Measurements from ENCODE around the gene ECT2L. TPM values are rescaled to one million over a fixed set of nuclear protein-coding genes. Genes with fewer than 3 reads are reported as not detected.

ECT2L gene
- total and polyA plus RNA-seq, 4 donors, result under 0.01 to 0.32 TPM; not detected in 2

DNA sequence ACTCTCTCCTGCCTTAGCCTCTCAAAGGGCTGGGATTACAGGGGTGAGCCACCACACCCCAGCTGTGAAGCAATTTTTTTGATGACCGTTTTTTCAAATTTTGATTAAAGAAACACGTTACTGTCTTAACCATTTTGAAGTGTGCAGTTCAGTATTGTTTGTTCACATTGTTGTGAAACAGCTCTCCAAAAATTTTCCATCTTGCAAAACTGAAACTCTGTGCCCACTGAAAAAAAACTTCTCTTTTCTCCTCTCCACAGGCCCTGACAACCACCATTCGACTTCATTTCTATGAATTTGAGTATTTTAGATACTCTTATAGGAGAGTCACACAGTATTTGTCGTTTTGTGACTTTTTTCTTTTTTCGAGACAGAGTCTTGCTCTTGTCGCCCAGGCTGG is 53.9 kb downstream of the ECT2L start:
- no peaks in the 10 kb centered on the region for H3K9me3 ChIP-seq (ENCODE audit: control insufficient read depth in 4 of 4, low read length in 3 of 4)
- 84% methylated on average over 6 of the region's 6 CpGs for WGBS
- no peaks in the 10 kb centered on the region for H3K4me1 ChIP-seq (ENCODE audit: control insufficient read depth in 4 of 4, insufficient read depth in 4 of 4, low read length in 3 of 4)
- TF ChIP-seq, protein P1, sequence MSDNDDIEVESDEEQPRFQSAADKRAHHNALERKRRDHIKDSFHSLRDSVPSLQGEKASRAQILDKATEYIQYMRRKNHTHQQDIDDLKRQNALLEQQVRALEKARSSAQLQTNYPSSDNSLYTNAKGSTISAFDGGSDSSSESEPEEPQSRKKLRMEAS (IDR thresholded peaks at IDR 0.05), result no peak
- TF ChIP-seq SP1 (IDR thresholded peaks at IDR 0.05) (no peak), EGR1 (IDR thresholded peaks at IDR 0.05; ENCODE audit: low read depth in 2 of 2) (no peak), YY1 (IDR thresholded peaks at IDR 0.05) (no peak), FOXA1 (IDR thresholded peaks at IDR 0.05) (no peak), JUND (IDR thresholded peaks at IDR 0.05) (no peak), RXRA (IDR thresholded peaks at IDR 0.05) (no peak), HNF4A (conservative IDR thresholded peaks at IDR 0.05) (no peak), TAF1 (conservative IDR thresholded peaks at IDR 0.05) (no peak), RAD21 (IDR thresholded peaks at IDR 0.05) (no peak), HNF4G (IDR thresholded peaks at IDR 0.05) (no peak), GABPA (IDR thresholded peaks at IDR 0.05 in 1 of 2, conservative IDR thresholded peaks at IDR 0.05 in 1 of 2) (no peak), FOXA2 (IDR thresholded peaks at IDR 0.05) (no peak)
- TF ChIP-seq, protein P2, sequence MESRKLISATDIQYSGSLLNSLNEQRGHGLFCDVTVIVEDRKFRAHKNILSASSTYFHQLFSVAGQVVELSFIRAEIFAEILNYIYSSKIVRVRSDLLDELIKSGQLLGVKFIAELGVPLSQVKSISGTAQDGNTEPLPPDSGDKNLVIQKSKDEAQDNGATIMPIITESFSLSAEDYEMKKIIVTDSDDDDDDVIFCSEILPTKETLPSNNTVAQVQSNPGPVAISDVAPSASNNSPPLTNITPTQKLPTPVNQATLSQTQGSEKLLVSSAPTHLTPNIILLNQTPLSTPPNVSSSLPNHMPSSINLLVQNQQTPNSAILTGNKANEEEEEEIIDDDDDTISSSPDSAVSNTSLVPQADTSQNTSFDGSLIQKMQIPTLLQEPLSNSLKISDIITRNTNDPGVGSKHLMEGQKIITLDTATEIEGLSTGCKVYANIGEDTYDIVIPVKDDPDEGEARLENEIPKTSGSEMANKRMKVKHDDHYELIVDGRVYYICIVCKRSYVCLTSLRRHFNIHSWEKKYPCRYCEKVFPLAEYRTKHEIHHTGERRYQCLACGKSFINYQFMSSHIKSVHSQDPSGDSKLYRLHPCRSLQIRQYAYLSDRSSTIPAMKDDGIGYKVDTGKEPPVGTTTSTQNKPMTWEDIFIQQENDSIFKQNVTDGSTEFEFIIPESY (IDR thresholded peaks at IDR 0.05), result no peak
- TF ChIP-seq, protein P3, sequence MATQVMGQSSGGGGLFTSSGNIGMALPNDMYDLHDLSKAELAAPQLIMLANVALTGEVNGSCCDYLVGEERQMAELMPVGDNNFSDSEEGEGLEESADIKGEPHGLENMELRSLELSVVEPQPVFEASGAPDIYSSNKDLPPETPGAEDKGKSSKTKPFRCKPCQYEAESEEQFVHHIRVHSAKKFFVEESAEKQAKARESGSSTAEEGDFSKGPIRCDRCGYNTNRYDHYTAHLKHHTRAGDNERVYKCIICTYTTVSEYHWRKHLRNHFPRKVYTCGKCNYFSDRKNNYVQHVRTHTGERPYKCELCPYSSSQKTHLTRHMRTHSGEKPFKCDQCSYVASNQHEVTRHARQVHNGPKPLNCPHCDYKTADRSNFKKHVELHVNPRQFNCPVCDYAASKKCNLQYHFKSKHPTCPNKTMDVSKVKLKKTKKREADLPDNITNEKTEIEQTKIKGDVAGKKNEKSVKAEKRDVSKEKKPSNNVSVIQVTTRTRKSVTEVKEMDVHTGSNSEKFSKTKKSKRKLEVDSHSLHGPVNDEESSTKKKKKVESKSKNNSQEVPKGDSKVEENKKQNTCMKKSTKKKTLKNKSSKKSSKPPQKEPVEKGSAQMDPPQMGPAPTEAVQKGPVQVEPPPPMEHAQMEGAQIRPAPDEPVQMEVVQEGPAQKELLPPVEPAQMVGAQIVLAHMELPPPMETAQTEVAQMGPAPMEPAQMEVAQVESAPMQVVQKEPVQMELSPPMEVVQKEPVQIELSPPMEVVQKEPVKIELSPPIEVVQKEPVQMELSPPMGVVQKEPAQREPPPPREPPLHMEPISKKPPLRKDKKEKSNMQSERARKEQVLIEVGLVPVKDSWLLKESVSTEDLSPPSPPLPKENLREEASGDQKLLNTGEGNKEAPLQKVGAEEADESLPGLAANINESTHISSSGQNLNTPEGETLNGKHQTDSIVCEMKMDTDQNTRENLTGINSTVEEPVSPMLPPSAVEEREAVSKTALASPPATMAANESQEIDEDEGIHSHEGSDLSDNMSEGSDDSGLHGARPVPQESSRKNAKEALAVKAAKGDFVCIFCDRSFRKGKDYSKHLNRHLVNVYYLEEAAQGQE (IDR thresholded peaks at IDR 0.05), result no peak
- TF ChIP-seq, protein P4, sequence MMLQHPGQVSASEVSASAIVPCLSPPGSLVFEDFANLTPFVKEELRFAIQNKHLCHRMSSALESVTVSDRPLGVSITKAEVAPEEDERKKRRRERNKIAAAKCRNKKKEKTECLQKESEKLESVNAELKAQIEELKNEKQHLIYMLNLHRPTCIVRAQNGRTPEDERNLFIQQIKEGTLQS (IDR thresholded peaks at IDR 0.05), result no peak
- TF ChIP-seq, protein P5, sequence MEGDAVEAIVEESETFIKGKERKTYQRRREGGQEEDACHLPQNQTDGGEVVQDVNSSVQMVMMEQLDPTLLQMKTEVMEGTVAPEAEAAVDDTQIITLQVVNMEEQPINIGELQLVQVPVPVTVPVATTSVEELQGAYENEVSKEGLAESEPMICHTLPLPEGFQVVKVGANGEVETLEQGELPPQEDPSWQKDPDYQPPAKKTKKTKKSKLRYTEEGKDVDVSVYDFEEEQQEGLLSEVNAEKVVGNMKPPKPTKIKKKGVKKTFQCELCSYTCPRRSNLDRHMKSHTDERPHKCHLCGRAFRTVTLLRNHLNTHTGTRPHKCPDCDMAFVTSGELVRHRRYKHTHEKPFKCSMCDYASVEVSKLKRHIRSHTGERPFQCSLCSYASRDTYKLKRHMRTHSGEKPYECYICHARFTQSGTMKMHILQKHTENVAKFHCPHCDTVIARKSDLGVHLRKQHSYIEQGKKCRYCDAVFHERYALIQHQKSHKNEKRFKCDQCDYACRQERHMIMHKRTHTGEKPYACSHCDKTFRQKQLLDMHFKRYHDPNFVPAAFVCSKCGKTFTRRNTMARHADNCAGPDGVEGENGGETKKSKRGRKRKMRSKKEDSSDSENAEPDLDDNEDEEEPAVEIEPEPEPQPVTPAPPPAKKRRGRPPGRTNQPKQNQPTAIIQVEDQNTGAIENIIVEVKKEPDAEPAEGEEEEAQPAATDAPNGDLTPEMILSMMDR (IDR thresholded peaks at IDR 0.05; ENCODE audit: low read depth, low read length, missing input control), result no peak
- no peak for DNase-seq (ENCODE audit: low spot score)
- no peak overlapping the region for H3K4me3 ChIP-seq (ENCODE audit: low read depth in 1 of 3, low read length in 3 of 3)
- no peak overlapping the region for H3K27ac ChIP-seq (ENCODE audit: low read depth in 1 of 2, low read length in 2 of 2)
- H3K9ac ChIP-seq (ENCODE audit: low read depth in 1 of 2, low read length in 2 of 2), result no peak overlapping the region
- H3K36me3 ChIP-seq (ENCODE audit: control insufficient read depth in 4 of 4, insufficient read depth in 3 of 4, low read depth in 1 of 4, low read length in 3 of 4), result no peaks in the 10 kb centered on the region
- no peaks in the 10 kb centered on the region for H3K27me3 ChIP-seq (ENCODE audit: control insufficient read depth in 4 of 4, insufficient read depth in 4 of 4, low read length in 3 of 4)
